HepG2 (cell line): ENCODE measurements around the gene EGFL8. TPM values are rescaled to one million over a fixed set of nuclear protein-coding genes. Genes with fewer than 3 reads are reported as not detected.

Experiments used
- ATAC-seq: fragments of 200-7000 bp; cut with Tn5 transposase; 3 replicates; pipeline ENCODE4 v1.9.1; 2020; ENCODE audit warnings: mild to moderate bottlenecking, moderate library complexity
- BruUV-seq: library from RNA; stranded (reverse); fragments of 400-500 nt; replicated peaks from 2 replicates; lab custom pipeline; 2021; lab: Mats Ljungman, UMichigan
- CTCF ChIA-PET: fragments of 300-600 bp; formaldehyde crosslinking; extraction: SDS; loops from one replicate; lab custom pipeline; 2021; ENCODE audit warnings: low total read pairs, inconsistent platforms, low intra/inter-chr PET ratio; lab: Yijun Ruan, JAX
- POLR2A ChIA-PET: fragments of 350-600 bp; sonication (Branson Sonifier 250); formaldehyde crosslinking; loops from one replicate; lab custom pipeline; 2020; ENCODE audit warnings: antibody characterized with exemption, inconsistent platforms; lab: Yijun Ruan, JAX
- DNase-seq: peaks from one replicate; pipeline ENCODE4 v3.0.0-alpha.2; 2015; ENCODE audit warnings: low spot score
- FAIRE-seq: peaks from 3 replicates; lab custom pipeline; 2011; peaks lifted over from hg19 to GRCh38; lab: Jason Lieb, UNC
- H2AFZ ChIP-seq: one replicate; pipeline ENCODE4 v1.6.1; 2011; ENCODE audit warnings: low read length, inconsistent platforms
- H3K27ac ChIP-seq: fragments of 300-600 bp; 3 replicates; pipeline ENCODE4 v1.8.0; 2011; ENCODE audit warnings: mixed run types, mild to moderate bottlenecking, mixed read lengths, low read length, inconsistent platforms; ENCODE audit not compliant: insufficient read depth; ENCODE audit errors: extremely low read length
- H3K27me3 ChIP-seq, 2 experiments: fragments of 200-600 bp in 1 of 2; 2 replicates in 1 of 2; 3 replicates in 1 of 2; pipeline versions ENCODE4 v1.6.0 to v1.8.0; 2011; ENCODE audit warnings: low read length in 2 of 2, mild to moderate bottlenecking in 2 of 2, moderate library complexity in 2 of 2, inconsistent platforms in 1 of 2; ENCODE audit not compliant: insufficient read depth in 2 of 2, control insufficient read depth in 1 of 2
- H3K36me3 ChIP-seq, 2 experiments: fragments of 200-600 bp in 1 of 2; replicated peaks in 1 of 2; 2 replicates in 1 of 2; 3 replicates in 1 of 2; pipeline versions ENCODE4 v1.5.1 to v1.8.0; 2011; ENCODE audit warnings: low read length in 2 of 2, inconsistent platforms in 1 of 2; ENCODE audit not compliant: insufficient read depth in 2 of 2, control insufficient read depth in 1 of 2
- H3K4me1 ChIP-seq: 2 replicates; pipeline ENCODE4 v1.5.1; 2012; ENCODE audit warnings: low read length, inconsistent platforms; ENCODE audit not compliant: insufficient read depth
- H3K4me2 ChIP-seq: 2 replicates; pipeline ENCODE4 v1.6.0; 2011; ENCODE audit warnings: low read depth, low read length, inconsistent platforms
- H3K4me3 ChIP-seq, 3 experiments: fragments of 200-600 bp in 1 of 3; sonication (generic), shearing (Covaris generic) in 1 of 3; replicated peaks in 1 of 3; 2 replicates each; pipeline ENCODE4 v1.5.1; 2011 to 2016; ENCODE audit warnings: low read length in 3 of 3, inconsistent platforms in 2 of 3, low read depth in 2 of 3, mild to moderate bottlenecking in 2 of 3, control low read depth in 1 of 3, mixed read lengths in 1 of 3; ENCODE audit not compliant: insufficient read depth in 1 of 3
- H3K79me2 ChIP-seq: one replicate; pipeline ENCODE4 v1.6.1; 2011; ENCODE audit warnings: low read length, inconsistent platforms; ENCODE audit not compliant: insufficient read depth
- H3K9ac ChIP-seq: 2 replicates; pipeline ENCODE4 v1.6.0; 2011; ENCODE audit warnings: mild to moderate bottlenecking, low read depth, low read length, inconsistent platforms; ENCODE audit not compliant: insufficient read depth
- H3K9me3 ChIP-seq: 2 replicates; pipeline ENCODE4 v1.5.1; 2012; ENCODE audit warnings: mild to moderate bottlenecking, low read length
- H4K20me1 ChIP-seq: 2 replicates; pipeline ENCODE4 v1.6.0; 2011; ENCODE audit warnings: inconsistent platforms, mild to moderate bottlenecking, low read length, moderate library complexity; ENCODE audit not compliant: insufficient read depth
- GFI1 ChIP-seq: sonication (generic); formaldehyde crosslinking; IDR thresholded peaks from 2 replicates; pipeline ENCODE4 v1.5.0; 2020; ENCODE audit warnings: missing genetic modification reagents, mild to moderate bottlenecking, borderline replicate concordance
- HDAC1 ChIP-seq: sonication (generic); formaldehyde crosslinking; IDR thresholded peaks from 2 replicates; pipeline ENCODE4 v1.5.1; 2020; ENCODE audit warnings: mild to moderate bottlenecking, missing genetic modification reagents
- IKZF5 ChIP-seq: IDR thresholded peaks from 2 replicates; pipeline ENCODE4 v1.6.1; 2018; ENCODE audit warnings: missing genetic modification reagents, mild to moderate bottlenecking, missing compliant biosample characterization
- KDM2A ChIP-seq: sonication (generic); formaldehyde crosslinking; IDR thresholded peaks from 2 replicates; pipeline ENCODE4 v1.4.0; 2020; ENCODE audit warnings: low read depth, missing genetic modification reagents, borderline replicate concordance
- RFXAP ChIP-seq: sonication (generic); formaldehyde crosslinking; IDR thresholded peaks from 2 replicates; pipeline ENCODE4 v1.4.0; 2020; ENCODE audit warnings: missing genetic modification reagents, borderline replicate concordance
- ZNF30 ChIP-seq: sonication (generic); formaldehyde crosslinking; IDR thresholded peaks from 2 replicates; pipeline ENCODE4 v1.5.0; 2020; ENCODE audit warnings: mild to moderate bottlenecking, missing genetic modification reagents
- WGBS: methylation state at CpG from one replicate; pipeline ENCODE4 v1.1.6; 2017; ENCODE audit warnings: low lambda C conversion rate; 5-methylcytosine and 5-hydroxymethylcytosine counted together
- in situ Hi-C: cut with HindIII; loops from 2 replicates; pipeline ENCODE4 v1.10.0; 2017; ENCODE audit warnings: low pct_unique_long_range_greater_than_20kb; ENCODE audit not compliant: extremely low pct_ligation_motif_present
- intact Hi-C: fragments of 100-400 bp; cut with micrococcal nuclease; formaldehyde crosslinking; loops from one replicate; pipeline ENCODE4 v1.10.0; 2022; ENCODE audit not compliant: unreplicated experiment
- polyA plus RNA-seq, 8 experiments: library from polyadenylated mRNA; depleted of rRNA in 3 of 8; stranded (reverse) in 7 of 8; unstranded in 1 of 8; fragments of >200 nt; fragmentation: Illumina TruSeq in 4 of 8; extraction: Trizol in 4 of 8; gene quantifications; 2 replicates each; pipeline versions ENCODE4 v1.2.1 to v1.2.3, GENCODE V29; 2011 to 2016; ENCODE audit warnings: low read depth in 4 of 8, missing spikeins in 1 of 8, mixed read lengths in 1 of 8; ENCODE audit not compliant: insufficient read depth in 1 of 8
- total RNA-seq, 5 experiments: library from RNA; depleted of rRNA; stranded (reverse); fragments of >200 nt; fragmentation: Illumina TruSeq; extraction: Trizol; gene quantifications; 2 replicates each; pipeline ENCODE4 v1.2.3, GENCODE V29; 2016; ENCODE audit warnings: low read depth in 1 of 5
- TF ChIP-seq, protein P1 (sequence below): sonication (generic); formaldehyde crosslinking; IDR thresholded peaks from 2 replicates; pipeline ENCODE4 v1.8.0; 2023; ENCODE audit warnings: mild to moderate bottlenecking, missing genetic modification reagents

The EGFL8 gene
- total and polyA plus RNA-seq, 2 of the 13 experiments (the other 11 are each of a cell fraction or from before 2014, with no cell fraction given) = 10.0 to 11.5 TPM

DNA sequence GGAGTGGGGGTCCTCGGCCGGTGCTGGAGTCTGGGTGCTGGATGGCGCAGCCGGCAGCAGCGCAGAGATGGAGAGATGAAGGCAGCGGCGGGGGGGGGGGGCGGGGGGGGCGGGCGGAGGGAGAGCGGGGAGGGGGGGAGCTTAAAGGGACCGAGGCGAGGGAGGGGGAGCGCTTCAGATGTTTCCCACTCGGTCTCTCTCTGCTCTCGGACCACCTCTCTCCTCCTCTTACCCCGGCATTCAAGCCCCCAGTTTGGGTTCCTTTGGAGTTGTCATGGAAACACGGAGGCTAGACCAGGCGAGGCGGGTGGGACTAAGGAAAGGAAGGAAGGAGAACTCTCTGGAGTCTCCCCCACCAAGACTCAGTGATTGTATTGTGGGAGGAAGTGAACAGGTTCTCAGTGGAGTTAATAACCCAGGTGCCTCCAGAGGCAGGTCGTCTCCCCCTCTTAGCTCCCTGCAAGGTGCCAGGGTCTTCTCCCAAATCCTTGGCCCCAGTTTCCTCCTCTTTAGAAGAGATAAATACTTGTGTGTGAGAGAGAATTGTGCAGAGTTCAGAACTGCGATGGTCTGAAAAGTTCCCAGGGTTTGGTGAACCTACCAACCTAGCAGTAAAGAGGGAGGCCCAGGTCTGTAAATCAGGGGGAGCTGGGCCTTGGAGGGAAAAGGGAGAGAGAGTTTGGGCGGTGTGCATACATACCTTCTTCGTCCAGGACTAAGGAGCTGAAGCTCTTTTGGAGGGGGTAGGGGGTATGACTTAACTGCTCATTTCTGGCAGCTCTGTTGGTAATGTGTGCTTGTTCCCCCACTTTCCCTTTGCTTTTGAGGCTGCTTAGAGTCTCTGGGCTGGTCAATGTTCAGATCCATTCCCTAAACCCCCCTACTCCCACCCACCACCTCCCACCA is 12.3 kb upstream of the EGFL8 start, which contains the start of gene PRRT1:
Gene PRRT1 (minus strand): TSS at position 77 of the 906 bp plus-strand sequence. CDS start 112 bp downstream, outside the sequence.
- no peaks in the 10 kb centered on the region for H4K20me1 ChIP-seq
- peaks cover 8 to 15% of the 10 kb centered on the region in 2 experiments for H3K36me3 ChIP-seq
- H3K9me3 ChIP-seq = no peaks in the 10 kb centered on the region
- peak within 1 kb of the TSS; percentile 78 to 91 (median 88) for H3K4me3 ChIP-seq
- DNase-seq (no peak), FAIRE-seq (no peak), ATAC-seq (no peak)
- H3K79me2 ChIP-seq = peaks cover 17% of the 10 kb centered on the region
- peak within 1 kb of the TSS; percentile 88 for H3K27ac ChIP-seq
- H3K4me1 ChIP-seq = peaks cover 28% of the 10 kb centered on the region
- peak within 1 kb of the TSS; percentile 94 for H3K4me2 ChIP-seq
- CTCF ChIA-PET = interaction anchor here (4.3 kb wide), 1 partner anchor 33 kb away, joined by 97 read pairs; no protein-coding TSS in a partner anchor
- WGBS = 86% methylated on average over 24 of the region's 24 CpGs
- intact Hi-C loops = no loop called here
- POLR2A ChIA-PET = interaction anchor here (0.5 to 2.6 kb wide), 6 partner anchors 12 to 43 kb away, joined by 3 to 35 read pairs (median 4); partner anchors contain the start of genes AGPAT1, ATF6B and FKBPL
- peak within 1 kb of the TSS; percentile 8 for H2AFZ ChIP-seq
- BruUV-seq = no TSS peak
- no peaks in the 10 kb centered on the region; a peak in 1 of 5 replicates for H3K27me3 ChIP-seq
- TF ChIP-seq IKZF5 (CRISPR knock-in tag) = no peak
- TF ChIP-seq RFXAP (CRISPR knock-in tag) = no peak
- TF ChIP-seq GFI1 (CRISPR knock-in tag) = no peak
- TF ChIP-seq KDM2A = no peak
- TF ChIP-seq HDAC1 (CRISPR knock-in tag) = 0 out of 2 replicates have a peak, but pooled peaks have one; percentile 22
- TF ChIP-seq, protein P1, sequence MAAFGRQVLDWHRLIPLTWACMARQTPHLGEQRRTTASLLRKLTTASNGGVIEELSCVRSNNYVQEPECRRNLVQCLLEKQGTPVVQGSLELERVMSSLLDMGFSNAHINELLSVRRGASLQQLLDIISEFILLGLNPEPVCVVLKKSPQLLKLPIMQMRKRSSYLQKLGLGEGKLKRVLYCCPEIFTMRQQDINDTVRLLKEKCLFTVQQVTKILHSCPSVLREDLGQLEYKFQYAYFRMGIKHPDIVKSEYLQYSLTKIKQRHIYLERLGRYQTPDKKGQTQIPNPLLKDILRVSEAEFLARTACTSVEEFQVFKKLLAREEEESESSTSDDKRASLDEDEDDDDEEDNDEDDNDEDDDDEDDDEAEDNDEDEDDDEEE (CRISPR knock-in tag) = 0 out of 2 replicates have a peak, but pooled peaks have one; percentile 4
- no peak for TF ChIP-seq ZNF30 (CRISPR knock-in tag)
- in situ Hi-C loops = loop anchor here (5.0 kb wide), 1 partner anchor 35 kb away; no protein-coding TSS in a partner anchor
- H3K9ac ChIP-seq = peak within 1 kb of the TSS; percentile 91
